ENCODE results near the gene BCL2L1. TPM values are rescaled to one million over a fixed set of nuclear protein-coding genes. Genes with fewer than 3 reads are reported as not detected.

The BCL2L1 gene
- total RNA-seq, 1 experiment from 2014 or later = 469 TPM

GRCh38 chr20:31681128-31681727, 41.4 kb downstream of the BCL2L1 start:
- peaks cover 97% of the 10 kb centered on the region for H3K4me1 ChIP-seq
- ChIA-PET CTCF (interaction anchor here (0.9 to 5.7 kb wide), 3 partner anchors 16 to 43 kb away, joined by 3 to 78 read pairs (median 15); partner anchors contain the start of gene BCL2L1), POLR2A (interaction anchor here (0.6 kb wide), 1 partner anchor 23 kb away, joined by 3 read pairs; no protein-coding TSS in a partner anchor)
- H3K9me3 Mint-ChIP-seq (ENCODE audit: unreplicated experiment) = no peaks in the 10 kb centered on the region
- no peak overlapping the region for H3K4me3 ChIP-seq (ENCODE audit: low read depth, low read length)
- H3K36me3 Mint-ChIP-seq (ENCODE audit: insufficient read depth, unreplicated experiment) = peaks cover 98% of the 10 kb centered on the region
- TF ChIP-seq CTCF (IDR thresholded peaks at IDR 0.05; ENCODE audit: insufficient read depth in 1 of 2, low read depth in 1 of 2, low read length in 1 of 2, severe bottlenecking in 1 of 2, unreplicated experiment in 1 of 2) = no peak
- DNase-seq = no peak
- no peaks in the 10 kb centered on the region for H3K9me3 ChIP-seq
- H3K36me3 ChIP-seq (ENCODE audit: control insufficient read depth, insufficient read depth, low read length) = peaks cover 33% of the 10 kb centered on the region
- BruUV-seq (replicated peaks) = no TSS peak
- no peaks in the 10 kb centered on the region for H3K27me3 Mint-ChIP-seq (ENCODE audit: insufficient read depth, unreplicated experiment)
- H3K27me3 ChIP-seq (replicated peaks; ENCODE audit: control insufficient read depth, insufficient read depth, low read length) = no peaks in the 10 kb centered on the region
- H3K4me3 Mint-ChIP-seq (ENCODE audit: unreplicated experiment) = peak overlapping the region; percentile 1
- H3K27ac Mint-ChIP-seq (ENCODE audit: unreplicated experiment) = peak overlapping the region; percentile 37
- intact Hi-C loops (cut with micrococcal nuclease; ENCODE audit: unreplicated experiment) = no loop called here
- peaks cover 86% of the 10 kb centered on the region for H3K4me1 Mint-ChIP-seq (ENCODE audit: low read depth, unreplicated experiment)

- Histone ChIP-seq H3K4me1 (peaks cover 97% of the 10 kb centered on the region), H3K36me3 (ENCODE audit: control insufficient read depth, insufficient read depth, low read length) (peaks cover 30% of the 10 kb centered on the region), H3K4me3 (ENCODE audit: low read depth, low read length) (no peak overlapping the region), H3K9me3 (no peaks in the 10 kb centered on the region), H3K27me3 (replicated peaks; ENCODE audit: control insufficient read depth, insufficient read depth, low read length) (no peaks in the 10 kb centered on the region)
- no peaks in the 10 kb centered on the region for H3K27me3 Mint-ChIP-seq (ENCODE audit: insufficient read depth, unreplicated experiment)
- intact Hi-C loops (cut with micrococcal nuclease; ENCODE audit: unreplicated experiment) = no loop called here
- DNase-seq = no peak
- no TSS peak for BruUV-seq (replicated peaks)
- TF ChIP-seq CTCF (IDR thresholded peaks at IDR 0.05; ENCODE audit: insufficient read depth in 1 of 2, low read depth in 1 of 2, low read length in 1 of 2, severe bottlenecking in 1 of 2, unreplicated experiment in 1 of 2) = no peak
- H3K4me1 Mint-ChIP-seq (ENCODE audit: low read depth, unreplicated experiment) = peaks cover 86% of the 10 kb centered on the region
- H3K9me3 Mint-ChIP-seq (ENCODE audit: unreplicated experiment) = no peaks in the 10 kb centered on the region
- H3K36me3 Mint-ChIP-seq (ENCODE audit: insufficient read depth, unreplicated experiment) = peaks cover 98% of the 10 kb centered on the region
- peak overlapping the region; percentile 37 for H3K27ac Mint-ChIP-seq (ENCODE audit: unreplicated experiment)
- ChIA-PET CTCF (interaction anchor here (0.9 to 5.7 kb wide), 7 partner anchors 11 to 118 kb away, joined by 3 to 78 read pairs (median 6); partner anchors contain the start of gene BCL2L1), POLR2A (interaction anchor here (0.9 to 5.6 kb wide), 7 partner anchors 17 to 107 kb away, joined by 3 to 45 read pairs (median 5); no protein-coding TSS in a partner anchor)
- peak overlapping the region; percentile 1 for H3K4me3 Mint-ChIP-seq (ENCODE audit: unreplicated experiment)
Measured at GRCh38 chr20:31680286-31681127, 42.2 kb downstream of the BCL2L1 start.

Data from Caco-2 (cell line).